ENCODE measurements around the gene ERBB4. TPM values are rescaled to one million over a fixed set of nuclear protein-coding genes. Genes with fewer than 3 reads are reported as not detected.

ERBB4 gene
- total RNA-seq, 1 donor: 5.8 TPM

GRCh38 chr2:212421556-212422334, 116.9 kb downstream of the ERBB4 start:
- no peak for TF ChIP-seq CTCF (IDR thresholded peaks at IDR 0.05; ENCODE audit: insufficient read depth, low read length)
- DNase-seq (ENCODE audit: low read depth): peak; percentile 68
- H3K4me3 ChIP-seq (ENCODE audit: low read depth, low read length): no peak overlapping the region

GRCh38 chr2:212416086-212416485, 122.5 kb downstream of the ERBB4 start:
- no peak overlapping the region for H3K4me3 ChIP-seq (ENCODE audit: low read depth, low read length)
- TF ChIP-seq CTCF (IDR thresholded peaks at IDR 0.05; ENCODE audit: insufficient read depth, low read length): no peak
- DNase-seq (ENCODE audit: low read depth): no peak

- peak; percentile 41 for DNase-seq (ENCODE audit: low read depth)
- no peak overlapping the region for H3K4me3 ChIP-seq (ENCODE audit: low read depth, low read length)
- no peak for TF ChIP-seq CTCF (IDR thresholded peaks at IDR 0.05; ENCODE audit: insufficient read depth, low read length)
These were observed 123.8 kb downstream of the ERBB4 start for GRCh38 chr2:212414767-212415211.

GRCh38 chr2:212409560-212409959, 129.0 kb downstream of the ERBB4 start:
- TF ChIP-seq CTCF (IDR thresholded peaks at IDR 0.05; ENCODE audit: insufficient read depth, low read length): no peak
- no peak for DNase-seq (ENCODE audit: low read depth)
- H3K4me3 ChIP-seq (ENCODE audit: low read depth, low read length): no peak overlapping the region

- no peak for DNase-seq (ENCODE audit: low read depth)
- no peak overlapping the region for H3K4me3 ChIP-seq (ENCODE audit: low read depth, low read length)
- no peak for TF ChIP-seq CTCF (IDR thresholded peaks at IDR 0.05; ENCODE audit: insufficient read depth, low read length)
These were observed 130.1 kb downstream of the ERBB4 start for GRCh38 chr2:212408524-212408923.

GRCh38 chr2:212406716-212407115, 131.9 kb downstream of the ERBB4 start:
- TF ChIP-seq CTCF (IDR thresholded peaks at IDR 0.05; ENCODE audit: insufficient read depth, low read length): no peak
- DNase-seq (ENCODE audit: low read depth): no peak
- H3K4me3 ChIP-seq (ENCODE audit: low read depth, low read length): no peak overlapping the region

All from fibroblast of the aortic adventitia (primary cell).